ENCODE measurements around the gene CDC42BPB.

DNA sequence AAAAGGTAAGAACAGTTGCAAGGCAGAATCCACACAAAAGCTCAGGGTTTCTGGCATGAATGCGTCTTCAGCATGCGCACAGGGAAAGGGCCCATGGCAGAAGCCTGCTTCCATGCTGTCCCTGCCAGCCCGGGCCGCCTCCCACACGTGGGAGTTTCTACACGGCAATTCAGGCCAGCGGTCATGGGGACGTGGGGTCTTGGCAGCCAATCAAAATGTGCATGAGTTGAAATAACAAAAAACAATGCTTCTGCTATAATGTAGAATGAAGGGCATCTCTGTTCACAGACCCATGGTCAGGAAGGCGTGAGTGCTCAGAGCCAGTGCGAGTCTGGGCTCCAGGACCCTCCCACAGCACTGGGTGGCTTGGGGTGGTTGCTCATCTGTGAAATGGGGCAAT is 106.3 kb downstream of the CDC42BPB start:
- TF ChIP-seq, protein P1, sequence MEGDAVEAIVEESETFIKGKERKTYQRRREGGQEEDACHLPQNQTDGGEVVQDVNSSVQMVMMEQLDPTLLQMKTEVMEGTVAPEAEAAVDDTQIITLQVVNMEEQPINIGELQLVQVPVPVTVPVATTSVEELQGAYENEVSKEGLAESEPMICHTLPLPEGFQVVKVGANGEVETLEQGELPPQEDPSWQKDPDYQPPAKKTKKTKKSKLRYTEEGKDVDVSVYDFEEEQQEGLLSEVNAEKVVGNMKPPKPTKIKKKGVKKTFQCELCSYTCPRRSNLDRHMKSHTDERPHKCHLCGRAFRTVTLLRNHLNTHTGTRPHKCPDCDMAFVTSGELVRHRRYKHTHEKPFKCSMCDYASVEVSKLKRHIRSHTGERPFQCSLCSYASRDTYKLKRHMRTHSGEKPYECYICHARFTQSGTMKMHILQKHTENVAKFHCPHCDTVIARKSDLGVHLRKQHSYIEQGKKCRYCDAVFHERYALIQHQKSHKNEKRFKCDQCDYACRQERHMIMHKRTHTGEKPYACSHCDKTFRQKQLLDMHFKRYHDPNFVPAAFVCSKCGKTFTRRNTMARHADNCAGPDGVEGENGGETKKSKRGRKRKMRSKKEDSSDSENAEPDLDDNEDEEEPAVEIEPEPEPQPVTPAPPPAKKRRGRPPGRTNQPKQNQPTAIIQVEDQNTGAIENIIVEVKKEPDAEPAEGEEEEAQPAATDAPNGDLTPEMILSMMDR (IDR thresholded peaks at IDR 0.05; ENCODE audit: low read depth, low read length, poor library complexity, severe bottlenecking) = no peak
- no peak for TF ChIP-seq EZH2phosphoT487 (IDR thresholded peaks at IDR 0.05; ENCODE audit: borderline replicate concordance, low read length)

All from DOHH2 (cell line).